NCI-H1092 (cell line): ENCODE results near the gene ALG14.

Experiments used
- DNase-seq: peaks from one replicate; lab custom pipeline; 2025; lab: John Stamatoyannopoulos, UW

Gene ALG14

DNA sequence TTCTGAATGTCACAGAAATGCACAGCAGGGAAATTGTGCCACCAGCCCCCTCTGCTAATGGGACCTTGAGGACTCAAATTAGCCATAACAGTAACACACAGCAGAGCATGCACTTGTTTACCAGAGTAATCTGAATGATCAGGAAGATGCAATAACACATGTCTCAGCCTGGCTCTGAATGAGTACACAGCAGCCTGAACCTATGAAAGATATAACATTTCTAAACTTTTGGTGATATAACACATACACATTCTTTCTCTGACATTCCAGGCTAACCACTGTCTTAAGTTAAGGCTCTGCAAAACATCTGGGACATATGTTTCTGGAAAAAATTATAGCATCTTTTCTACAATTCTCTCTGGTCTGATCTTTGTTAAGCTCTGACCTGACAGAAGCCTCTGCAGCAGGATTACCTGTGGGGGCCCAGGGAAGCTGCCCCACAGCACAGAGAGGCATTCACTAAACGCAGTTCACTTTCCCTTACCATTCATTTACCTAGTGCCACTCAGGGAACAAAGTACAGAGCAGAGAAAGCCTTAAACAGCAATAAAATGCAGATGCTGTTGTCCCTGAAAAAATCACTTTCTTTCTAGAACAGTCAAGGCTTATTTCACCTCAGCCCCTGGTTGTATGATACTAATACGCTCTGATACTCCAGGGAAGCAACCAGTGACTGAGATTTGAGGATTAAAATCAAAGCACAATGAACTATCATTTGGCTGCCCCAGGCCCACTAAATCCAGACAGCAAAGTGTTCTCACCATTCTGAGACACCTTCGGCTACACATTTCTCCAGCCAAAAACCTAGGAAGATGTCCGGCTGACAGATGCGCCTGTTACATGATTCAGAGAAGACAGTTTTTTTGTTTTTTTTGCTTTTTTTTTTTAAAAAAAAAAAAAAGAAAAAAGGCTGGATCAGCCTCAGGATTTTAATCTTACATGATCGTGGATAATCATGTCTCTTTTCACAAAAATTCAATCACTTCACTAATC lies 91.9 kb downstream of the ALG14 start:
- no peak for DNase-seq

DNA sequence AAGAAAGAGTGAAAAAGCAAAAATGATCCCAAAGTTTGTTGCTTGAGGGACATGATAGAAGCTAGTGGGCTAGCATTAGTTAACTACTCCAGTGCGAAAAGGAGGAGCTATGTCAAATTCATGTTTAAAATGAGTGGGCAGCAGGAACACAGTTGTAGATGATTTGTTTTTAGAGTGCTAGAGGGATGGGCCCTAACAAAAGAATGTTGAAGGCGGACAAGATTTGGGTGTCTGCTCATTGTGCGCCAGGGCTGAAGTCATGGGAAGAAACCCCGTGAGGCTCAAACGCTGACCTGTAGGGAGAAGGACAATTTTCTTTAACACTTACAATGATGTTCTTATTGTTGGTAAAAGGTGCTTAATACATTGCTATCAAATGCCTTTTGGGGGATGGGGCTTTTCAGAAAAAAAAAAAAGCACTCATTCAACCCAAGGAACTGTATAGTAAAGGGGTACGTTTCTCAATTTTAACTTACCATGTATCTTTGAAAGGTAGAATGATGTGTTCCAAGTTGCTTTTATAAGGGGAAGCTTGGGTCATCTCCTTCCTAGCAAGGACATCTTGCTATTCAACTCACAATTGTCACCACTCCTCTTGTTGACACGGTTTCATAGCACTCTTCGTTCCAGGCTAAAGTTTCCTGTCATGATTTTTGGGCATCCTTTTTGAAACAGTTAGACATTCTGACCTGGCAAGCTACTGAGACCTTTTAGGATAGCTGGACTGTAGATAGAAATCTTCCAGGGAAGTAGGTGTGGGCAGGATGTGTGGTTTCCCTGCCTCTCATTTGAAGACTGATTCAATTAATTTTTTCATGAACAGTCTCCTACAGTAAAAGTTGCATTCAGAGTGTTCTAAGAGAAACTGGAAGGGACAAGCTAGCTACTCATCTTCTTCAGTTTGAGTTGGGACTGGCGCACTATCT lies 92.8 kb downstream of the ALG14 start:
- DNase-seq = no peak

DNA sequence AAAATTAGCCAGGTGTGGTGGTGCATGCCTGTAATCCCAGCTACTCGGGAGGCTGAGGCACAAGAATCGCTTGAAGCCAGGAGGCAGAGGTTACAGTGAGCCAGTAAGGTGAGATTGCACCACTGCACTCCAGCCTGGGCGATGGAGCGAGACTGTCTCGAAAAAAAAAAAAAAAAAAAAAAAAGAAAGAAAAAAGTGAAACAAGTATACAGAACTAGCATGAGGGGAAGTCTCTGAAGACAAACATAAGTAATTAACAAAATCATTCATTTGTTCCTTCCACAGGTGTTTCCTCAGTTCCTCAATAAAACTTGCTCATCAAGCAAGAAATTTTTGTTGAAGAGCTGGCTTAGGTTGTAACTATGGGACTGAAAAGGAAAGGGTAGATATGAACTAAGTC lies 93.6 kb downstream of the ALG14 start:
- DNase-seq = no peak

DNA sequence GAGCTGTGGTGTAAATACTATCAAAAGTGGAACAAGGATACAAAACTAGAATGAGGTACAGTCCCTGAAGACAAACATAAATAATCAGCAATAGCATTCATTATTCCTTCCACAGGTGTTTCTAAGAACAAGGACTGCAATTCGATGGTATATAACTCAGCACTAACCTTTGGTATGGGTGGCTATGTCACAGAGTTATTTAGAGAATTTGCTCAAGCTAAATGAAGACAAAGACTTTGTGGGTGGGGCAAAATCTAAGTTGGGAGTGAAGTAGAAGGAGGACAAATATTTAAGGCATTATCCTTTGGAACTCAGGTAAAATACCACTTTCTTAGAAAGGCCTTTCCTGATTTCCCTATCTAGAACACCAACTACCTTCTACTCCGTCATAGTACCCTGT lies 94.3 kb downstream of the ALG14 start:
- no peak for DNase-seq

DNA sequence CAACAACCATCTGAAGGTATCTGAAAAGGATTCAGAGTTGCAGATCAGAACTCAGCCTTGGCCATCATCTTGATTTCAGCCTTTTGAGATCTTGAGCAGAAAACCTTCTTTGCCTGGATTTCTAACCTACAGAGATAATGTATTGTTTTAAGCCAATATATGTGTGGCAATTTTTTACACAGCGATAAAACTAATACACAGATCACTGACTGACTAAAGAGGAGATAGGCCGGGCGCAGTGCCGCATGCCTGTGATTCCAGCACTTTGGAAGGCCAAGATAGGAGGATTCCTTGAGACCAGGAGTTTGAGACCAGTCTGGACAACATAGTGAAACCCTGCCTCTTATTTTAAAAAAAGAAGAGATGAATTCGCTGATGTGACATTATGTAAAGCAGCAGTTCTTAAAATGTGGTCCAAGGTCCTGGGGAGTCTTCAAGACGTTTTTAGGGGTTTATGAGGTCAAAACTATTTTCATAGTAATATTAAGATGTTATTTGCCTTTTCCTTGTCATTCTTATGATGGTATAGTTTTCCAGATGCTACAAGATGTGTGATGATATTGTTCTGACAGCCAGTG lies 95.7 kb downstream of the ALG14 start:
- DNase-seq = no peak

DNA sequence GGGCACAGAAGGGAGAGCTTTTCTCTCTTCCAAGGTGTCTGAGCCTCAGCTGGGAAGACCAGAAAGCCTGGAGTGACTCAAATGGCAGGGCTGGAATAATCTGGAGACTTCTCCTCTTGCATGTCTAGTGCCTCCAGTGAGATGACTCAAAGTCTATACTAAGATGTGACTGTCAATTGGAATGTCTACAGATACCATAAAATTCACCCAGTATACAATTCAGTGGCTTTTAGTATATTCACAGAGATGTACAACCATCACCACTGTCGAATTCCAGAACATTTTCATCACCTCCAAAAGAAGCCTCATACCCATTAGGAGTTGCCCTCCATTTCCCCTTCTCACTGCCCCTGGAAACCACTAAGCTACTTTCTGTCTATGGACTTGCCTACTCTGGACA lies 97.9 kb downstream of the ALG14 start:
- no peak for DNase-seq

DNA sequence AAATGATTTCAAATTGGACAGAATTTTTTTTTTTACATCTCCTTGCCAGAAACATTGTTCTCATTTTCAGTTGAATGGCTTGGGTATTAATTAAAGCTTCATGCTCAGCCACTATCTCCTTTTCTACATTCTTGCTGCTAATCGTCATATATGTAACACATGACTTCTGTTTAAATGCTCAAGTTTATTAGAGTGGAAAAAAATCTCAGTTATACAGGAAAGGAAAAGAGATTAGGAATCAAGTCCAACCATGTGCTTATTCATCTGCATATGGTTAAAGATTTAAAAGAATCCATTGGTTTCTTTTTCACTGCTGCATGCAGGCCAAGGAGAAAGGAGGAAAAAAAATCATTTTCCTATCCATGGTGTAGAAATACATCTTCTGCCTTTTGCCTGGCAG lies 98.5 kb downstream of the ALG14 start:
- DNase-seq = no peak

DNA sequence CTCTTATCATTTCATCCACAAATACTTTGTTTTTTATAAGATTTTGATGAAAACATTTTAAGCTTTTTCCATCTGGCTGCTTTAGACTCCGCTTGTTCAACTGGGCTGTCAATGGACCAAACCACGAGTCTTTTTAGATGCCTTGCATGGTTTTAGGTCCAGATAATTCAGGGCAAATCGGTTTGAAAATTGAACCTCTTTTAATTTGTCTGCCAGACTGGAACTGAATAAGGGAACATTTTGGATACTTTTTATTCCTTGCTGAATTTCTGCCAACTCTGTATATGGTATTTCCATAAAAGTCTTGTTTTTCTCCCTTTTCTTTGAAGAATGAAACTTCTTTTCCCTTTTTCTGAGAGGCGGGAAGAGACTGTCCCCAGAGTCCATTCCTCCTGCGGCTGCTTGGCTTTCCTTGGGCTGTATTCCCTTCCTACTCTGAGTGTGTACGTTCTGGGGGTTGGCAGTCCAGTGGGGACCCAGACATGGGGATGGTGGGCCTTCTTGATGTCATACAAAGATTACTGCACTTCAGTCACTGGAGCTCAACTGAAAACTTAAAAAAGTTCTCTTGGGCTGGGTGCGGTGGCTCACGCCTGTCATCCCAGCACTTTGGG lies 99.3 kb downstream of the ALG14 start:
- DNase-seq = no peak

DNA sequence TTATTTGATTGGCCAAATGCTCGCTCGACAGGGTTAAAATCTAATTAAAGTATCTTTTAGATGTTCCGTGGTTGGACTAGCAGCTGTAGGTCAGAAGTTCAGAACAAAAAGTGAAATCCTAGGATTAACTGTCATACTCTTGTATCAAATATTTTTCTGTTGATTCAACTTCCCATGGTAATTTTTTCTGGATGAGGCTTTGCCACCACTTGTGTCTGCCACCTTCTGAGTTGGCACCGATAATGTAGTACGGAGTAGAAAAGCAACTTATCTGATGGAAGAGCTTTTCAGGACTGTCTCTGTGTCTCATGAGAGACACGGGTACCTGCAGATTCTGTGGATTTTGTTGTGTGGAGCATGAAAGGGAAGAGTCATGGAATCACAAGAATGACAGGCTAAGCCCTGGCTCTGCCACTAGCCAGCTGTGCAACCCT lies 101.2 kb downstream of the ALG14 start:
- no peak for DNase-seq

DNA sequence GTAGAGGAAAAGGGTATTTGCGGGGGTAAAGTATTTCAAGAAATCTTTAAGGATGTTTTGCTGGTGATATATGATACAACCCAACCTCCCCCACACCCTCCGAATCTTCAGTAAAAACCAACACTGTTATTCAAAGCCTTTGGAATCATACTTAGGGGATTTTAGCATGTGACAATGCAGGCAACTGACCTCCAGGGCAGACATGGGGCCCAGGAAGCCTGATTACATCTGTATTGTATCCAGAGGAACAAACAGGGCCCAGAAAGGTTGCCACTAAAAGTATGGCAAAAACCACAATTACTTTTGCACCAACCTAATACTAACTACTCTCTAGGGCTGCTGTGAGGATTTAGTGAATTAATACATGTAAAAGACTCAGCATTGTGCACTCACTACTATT lies 102.0 kb downstream of the ALG14 start:
- no peak for DNase-seq

DNA sequence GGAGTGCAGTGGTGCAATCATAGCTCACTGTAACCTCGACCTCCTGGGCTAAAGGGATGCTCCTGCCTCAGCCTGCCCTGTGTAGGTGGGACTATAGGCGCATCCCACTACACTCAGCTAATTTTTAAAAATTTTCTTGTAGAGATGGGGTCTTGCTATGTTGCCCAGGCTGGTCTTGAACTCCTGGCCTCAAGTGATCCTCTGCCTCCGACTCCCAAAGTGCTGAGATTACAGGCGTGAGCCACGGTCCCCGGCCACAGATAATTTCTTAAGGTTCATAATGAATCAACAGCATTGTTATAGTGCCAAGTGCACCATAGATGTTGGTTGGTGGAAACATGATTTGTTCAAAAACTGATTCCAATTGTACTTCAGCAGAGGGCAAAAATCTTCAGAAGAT lies 103.6 kb downstream of the ALG14 start:
- DNase-seq = no peak

DNA sequence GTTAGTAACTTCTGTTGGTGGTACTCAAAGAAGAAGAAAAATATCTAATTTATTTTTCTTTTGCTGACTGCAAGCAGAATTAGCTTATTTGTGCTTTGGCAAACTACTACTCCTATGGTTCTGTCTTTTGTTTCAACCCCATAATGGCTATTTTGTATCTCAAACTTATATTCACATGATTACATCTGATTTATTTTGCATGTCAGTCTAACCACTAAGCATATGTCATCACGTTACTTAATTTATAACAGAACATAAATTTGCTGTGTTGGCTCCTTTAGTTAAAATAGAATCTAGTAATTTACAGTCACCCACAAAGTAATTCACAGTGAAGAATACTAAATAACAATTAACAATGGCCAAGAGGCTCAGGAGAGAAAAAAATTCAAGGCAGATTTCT lies 106.7 kb downstream of the ALG14 start:
- DNase-seq = no peak

DNA sequence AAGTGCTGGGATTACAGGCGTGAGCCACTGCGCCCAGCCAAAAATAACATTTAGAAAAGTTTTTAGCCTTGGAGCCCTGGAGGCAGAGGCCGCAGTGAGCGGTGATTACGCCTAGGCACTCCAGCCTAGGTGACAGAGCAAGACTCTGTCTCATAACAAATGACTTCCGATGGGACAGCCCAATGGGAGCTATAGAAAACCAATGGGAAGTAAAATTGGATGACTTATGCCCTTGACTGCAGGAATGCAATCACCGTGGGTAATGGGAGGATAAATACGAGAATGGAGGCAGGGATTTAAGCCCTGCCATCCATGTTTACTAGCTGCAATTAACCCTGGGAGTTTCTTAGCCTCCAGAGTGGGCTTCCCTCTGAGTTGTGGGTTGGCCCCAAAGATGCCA lies 108.9 kb downstream of the ALG14 start:
- no peak for DNase-seq

DNA sequence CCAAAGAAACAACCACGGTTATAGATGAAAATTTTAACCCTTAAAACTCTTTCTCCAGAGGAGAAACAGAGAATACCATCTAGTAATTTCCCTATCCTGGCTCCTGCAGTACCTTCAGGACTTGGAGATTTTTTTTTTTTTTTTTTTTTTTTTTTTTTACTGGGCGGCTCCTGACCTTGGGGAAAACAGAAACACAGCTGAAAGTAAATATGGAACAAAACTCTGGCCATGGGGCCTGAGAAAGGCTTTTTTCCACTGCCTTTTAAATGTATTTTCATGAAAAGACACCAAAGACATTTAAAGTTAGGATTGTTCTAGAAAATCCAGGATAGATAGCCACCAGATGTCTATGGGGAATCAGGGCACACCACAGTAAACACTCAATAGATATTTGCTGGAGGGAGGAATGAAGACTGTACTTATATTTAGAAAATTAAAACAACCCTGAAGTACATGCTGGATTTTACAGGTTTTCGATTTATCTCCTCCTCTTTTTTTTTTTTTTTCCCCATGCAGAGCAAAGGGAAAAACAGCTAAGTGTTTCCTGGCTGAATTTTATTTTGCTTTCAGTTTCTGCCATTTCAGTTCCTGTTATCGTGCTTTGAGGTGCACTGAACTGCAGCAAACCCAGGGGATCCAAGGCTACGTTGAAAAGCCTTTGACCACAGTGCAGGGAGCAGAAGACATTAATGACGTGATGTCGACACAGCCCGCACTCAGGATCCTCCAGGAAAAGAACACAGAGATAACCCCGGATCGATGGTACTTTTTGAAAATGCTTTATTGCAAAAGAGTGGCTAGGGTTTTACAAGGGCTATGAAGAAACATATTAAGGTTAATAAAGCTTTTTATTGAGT lies 110.1 kb downstream of the ALG14 start:
- DNase-seq = no peak

DNA sequence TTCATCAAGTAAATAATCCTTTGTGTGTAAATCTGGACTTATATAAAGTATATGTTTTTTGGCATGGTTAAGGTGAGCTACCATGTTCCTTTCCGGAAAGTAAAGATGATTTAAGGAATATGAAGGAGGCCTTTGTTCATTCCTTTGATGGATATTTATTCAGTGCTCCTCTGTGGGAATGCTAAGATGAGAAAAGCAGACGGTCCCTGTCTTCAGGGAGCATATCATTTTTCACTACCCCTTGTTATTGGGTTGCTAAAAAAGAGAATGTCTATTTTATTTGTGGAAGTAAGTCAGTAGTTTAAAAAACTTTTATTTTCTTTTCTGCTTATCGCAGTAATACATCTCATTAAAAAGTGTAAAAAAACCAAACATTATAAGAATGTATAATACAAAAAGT lies 110.8 kb downstream of the ALG14 start:
- no peak for DNase-seq

DNA sequence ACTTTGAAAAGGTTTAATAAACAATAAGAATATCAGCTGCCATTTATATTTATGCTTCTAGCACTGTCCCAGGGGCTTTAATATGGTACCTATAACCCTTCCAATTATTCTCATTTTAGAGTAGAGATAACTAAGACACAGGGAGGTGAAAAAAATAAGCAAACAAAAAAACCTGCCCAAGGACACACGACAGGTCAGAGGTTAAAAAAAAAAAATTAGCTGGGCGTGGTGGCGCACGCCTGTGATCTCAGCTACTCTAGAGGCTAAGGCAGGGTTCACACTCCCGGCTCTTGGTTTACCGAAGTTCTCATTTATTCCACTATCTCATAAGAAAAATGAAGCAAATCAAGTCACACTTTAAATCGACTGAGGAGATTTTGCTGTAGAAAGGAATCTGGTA lies 111.2 kb downstream of the ALG14 start:
- DNase-seq = no peak

DNA sequence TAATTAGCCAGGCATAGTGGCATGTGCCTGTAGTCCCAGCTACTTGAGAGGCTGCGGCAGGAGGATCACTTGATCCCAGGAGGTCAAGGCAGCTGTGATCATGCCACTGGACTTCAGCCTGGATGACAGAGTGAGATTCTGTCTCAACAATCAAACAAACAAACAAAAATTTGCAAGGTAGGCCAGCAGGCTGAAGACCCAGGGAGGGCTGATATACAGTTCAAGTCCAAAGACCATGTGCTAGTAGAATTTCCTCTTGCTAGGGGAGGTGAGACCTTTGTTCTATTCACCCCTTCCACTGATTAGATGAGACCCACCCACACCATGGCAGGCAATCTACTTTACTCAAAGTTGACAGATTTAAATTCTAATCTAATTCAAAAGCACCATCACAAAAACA lies 114.7 kb downstream of the ALG14 start:
- no peak for DNase-seq

DNA sequence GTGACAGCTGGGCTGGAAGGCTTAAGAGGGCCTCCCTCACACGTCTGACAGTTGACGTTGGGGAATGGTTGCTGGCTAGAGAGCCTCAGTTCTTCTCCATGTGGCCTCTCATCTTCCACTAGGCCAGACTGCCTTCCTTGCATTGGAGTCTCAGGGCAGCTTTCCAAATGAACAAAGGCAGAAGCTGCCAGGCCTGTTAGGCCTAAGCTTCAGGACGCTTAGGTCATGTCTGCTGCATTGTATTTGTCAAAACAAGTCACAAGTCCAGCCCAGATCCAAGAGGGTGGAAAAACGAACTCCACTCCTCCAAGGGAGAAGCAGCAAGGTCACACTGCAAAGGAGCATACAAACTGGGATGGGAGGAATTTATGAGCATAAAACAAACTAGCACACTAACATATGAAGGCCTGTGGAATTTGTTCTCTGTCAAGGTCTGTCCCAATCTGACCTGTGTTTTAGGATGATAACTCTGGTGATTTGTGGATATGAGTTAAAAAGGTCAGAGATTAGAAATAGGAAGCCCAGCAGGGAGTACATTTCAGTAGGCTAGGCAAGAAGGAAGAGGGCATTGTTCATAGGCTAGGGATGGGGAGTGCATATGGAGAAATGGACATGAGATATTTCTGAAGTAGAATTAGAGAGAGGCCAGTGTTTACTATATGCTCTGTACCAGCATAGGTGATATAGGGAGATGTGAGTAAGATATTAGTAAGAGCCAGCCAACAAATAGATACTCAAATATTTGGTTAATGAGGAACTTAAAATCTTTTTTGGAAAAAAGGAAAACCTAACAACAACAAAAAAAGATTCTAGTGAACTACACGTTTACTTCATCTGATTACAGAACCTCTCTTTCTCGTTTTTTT lies 116.8 kb downstream of the ALG14 start:
- DNase-seq = no peak

DNA sequence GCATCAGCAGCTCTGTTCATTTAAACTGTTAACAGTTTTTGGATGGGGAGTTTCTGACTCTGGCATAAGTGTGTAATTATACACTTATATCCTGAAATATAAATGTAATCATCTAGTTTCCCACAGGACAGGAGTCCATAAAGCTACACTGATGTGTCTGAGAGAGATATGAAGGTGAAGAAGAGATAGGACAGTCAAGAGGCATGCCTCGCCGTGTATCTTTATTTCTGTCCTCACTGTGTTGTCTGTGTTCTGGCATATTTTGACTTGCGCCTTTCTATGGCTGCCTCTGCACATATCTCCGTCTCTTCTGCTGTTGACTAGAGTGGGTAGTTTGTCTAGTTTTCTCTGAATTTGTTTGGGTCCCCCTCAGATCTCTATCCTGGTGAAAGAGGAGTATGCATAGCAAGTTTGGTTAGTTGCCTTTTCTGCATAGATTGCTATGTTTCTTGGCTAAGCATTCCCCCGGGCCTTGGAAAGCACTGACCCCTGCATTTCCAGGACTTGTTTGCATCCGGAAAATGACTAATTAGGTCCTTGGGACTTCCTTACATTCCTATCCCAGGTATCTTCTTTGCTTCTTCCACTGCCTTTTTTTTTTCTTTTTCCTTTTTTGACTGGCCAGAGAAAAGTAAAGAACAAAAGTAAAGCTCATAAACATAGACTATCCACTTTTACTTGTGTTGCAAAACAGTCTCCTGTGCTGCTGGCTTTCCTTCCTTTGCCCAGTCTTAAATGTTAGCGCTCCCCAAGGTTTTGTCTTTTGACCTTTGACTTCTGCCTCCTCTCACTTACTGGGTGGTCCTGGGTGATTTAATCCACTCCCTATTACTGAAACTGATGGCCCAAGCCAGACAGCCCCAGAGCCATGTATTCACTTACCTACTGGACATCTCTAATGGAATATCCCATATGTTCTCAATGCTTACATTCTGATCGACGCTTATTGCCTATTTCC lies 118.2 kb downstream of the ALG14 start:
- DNase-seq = no peak
